ENCODE results near the gene TAF6L. TPM values are rescaled to one million over a fixed set of nuclear protein-coding genes. Genes with fewer than 3 reads are reported as not detected.
"Not testable (repeated sequence)": the region's sequence is repeated elsewhere in the genome, so short reads cannot be mapped to it uniquely, and the experiment has no call there.

Gene TAF6L
- total and polyA plus RNA-seq, 12 donors: 7.7 to 18.9 (median 9.5) TPM

- peak within 1 kb of the TSS; percentile 81 to 95 (median 91) for H3K27ac ChIP-seq
- H3K27me3 ChIP-seq: no peaks in the 10 kb centered on the region
- no peaks in the 10 kb centered on the region for H3K9me3 ChIP-seq
- DNase-seq (peak; percentile 95 to 99), ATAC-seq (peak; percentile 97 to 99 (median 98))
- no peak for TF ChIP-seq CTCF (IDR thresholded peaks at IDR 0.05)
- peaks cover 7 to 42% (median 25%) of the 10 kb centered on the region in 9 donors for H3K4me1 ChIP-seq
- intact Hi-C loops (cut with DNase I): loop anchor here in 2 of 10 donors (2.0 kb wide), 1 partner anchor 25 kb away; the partner anchor contains the start of gene TTC9C (in 2 of the 2)
- peak within 1 kb of the TSS; percentile 36 to 72 (median 62) for H3K4me3 ChIP-seq
- WGBS, 2 donors: 1% methylated on average over 47 of the region's 47 CpGs
- peaks cover 0 to 31% (median 0%) of the 10 kb centered on the region in 9 donors for H3K36me3 ChIP-seq
These were observed 17.2 kb upstream of the TAF6L start, which contains the start of gene ZBTB3 for GRCh38 chr11:62753736-62754603. Gene ZBTB3 (minus strand): TSS chr11:62754160. CDS start chr11:62753664, 496 bp downstream.

- ATAC-seq: no peak
- no peak overlapping the region for H3K27ac ChIP-seq
- TF ChIP-seq CTCF (IDR thresholded peaks at IDR 0.05): no peak
- no peaks in the 10 kb centered on the region for H3K27me3 ChIP-seq
- intact Hi-C loops (cut with DNase I): no loop called here
- WGBS, 2 donors: 81 to 84% methylated on average over 10 of the region's 10 CpGs
- H3K4me1 ChIP-seq: peaks cover 7 to 37% (median 25%) of the 10 kb centered on the region in 9 donors
- DNase-seq: no peak
- peaks cover 0 to 20% (median 0%) of the 10 kb centered on the region in 9 donors for H3K36me3 ChIP-seq
- no peak overlapping the region for H3K4me3 ChIP-seq
- H3K9me3 ChIP-seq: no peaks in the 10 kb centered on the region
These were observed 16.0 kb upstream of the TAF6L start for GRCh38 chr11:62755086-62755615.

- no peak overlapping the region for H3K4me3 ChIP-seq
- H3K4me1 ChIP-seq: peaks cover 10 to 29% (median 24%) of the 10 kb centered on the region in 9 donors
- intact Hi-C loops (cut with DNase I): no loop called here
- H3K27me3 ChIP-seq: no peaks in the 10 kb centered on the region
- peaks cover 0 to 7% (median 1%) of the 10 kb centered on the region in 9 donors for H3K36me3 ChIP-seq
- no peak overlapping the region for H3K27ac ChIP-seq
- no peaks in the 10 kb centered on the region for H3K9me3 ChIP-seq
- WGBS, 2 donors: 48 to 55% methylated on average over 9 of the region's 9 CpGs
- DNase-seq (no peak), ATAC-seq (no peak)
- no peak for TF ChIP-seq CTCF (IDR thresholded peaks at IDR 0.05)
These were observed 13.1 kb upstream of the TAF6L start for GRCh38 chr11:62757846-62758788.

- H3K4me3 ChIP-seq: peak overlapping the region in 9 of 10 donors; percentile 60 to 94 (median 86)
- H3K27me3 ChIP-seq; H3K9me3 ChIP-seq; DNase-seq; intact Hi-C loops (cut with DNase I): not testable (repeated sequence)
- WGBS, 2 donors: 37 to 38% methylated on average over 9 of the region's 9 CpGs
- H3K4me1 ChIP-seq: peaks cover 6 to 22% (median 16%) of the 10 kb centered on the region in 9 donors
- ATAC-seq: peak in 1 of 8 donors; percentile 4
- H3K36me3 ChIP-seq: peaks cover 0 to 31% (median 6%) of the 10 kb centered on the region in 9 donors
- H3K27ac ChIP-seq: peak overlapping the region; percentile 31 to 94 (median 82)
These were observed 10.3 kb upstream of the TAF6L start for GRCh38 chr11:62760867-62761227.
